ENCODE measurements around the gene PACSIN3.

DNA sequence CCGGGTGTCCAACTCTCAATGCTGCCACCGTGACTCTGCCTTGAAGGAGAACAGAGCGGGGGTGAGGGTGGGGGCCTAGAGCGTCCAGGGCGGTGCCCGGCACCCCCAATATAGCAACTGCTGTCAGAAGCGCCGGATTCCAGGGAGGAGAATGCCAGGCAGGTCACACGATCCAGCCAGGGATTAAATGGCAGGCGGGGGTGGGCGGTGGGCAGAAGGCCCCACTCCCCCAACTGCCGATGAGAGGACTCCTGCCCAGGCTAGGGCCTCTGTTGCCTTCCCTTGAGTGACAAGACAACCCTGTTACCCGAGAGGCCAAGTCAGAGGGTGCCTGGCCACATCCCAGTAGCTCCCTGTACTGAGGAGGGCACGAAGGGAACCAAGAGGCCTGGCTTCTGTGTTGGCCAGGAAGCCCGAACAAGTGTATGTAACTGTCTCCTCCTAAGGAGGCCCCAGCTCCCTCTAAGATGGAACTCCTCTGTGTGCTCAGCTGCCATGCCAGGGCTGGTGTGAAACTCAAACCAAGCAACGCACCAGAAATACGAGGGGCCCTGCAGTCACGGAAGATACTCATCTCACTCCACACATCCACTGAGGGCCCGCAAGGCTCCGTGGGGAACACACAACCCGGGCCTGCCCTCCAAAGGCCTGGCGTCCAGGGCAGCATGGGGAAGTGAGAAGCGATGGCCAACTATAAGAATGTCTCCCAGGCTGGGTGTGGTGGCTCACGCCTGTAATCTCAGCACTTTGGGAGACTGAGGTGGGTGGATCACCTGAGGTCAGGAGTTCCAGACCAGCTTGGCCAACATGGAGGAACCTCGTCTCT lies 3.0 kb downstream of the PACSIN3 start:
- TF ChIP-seq, protein P1, sequence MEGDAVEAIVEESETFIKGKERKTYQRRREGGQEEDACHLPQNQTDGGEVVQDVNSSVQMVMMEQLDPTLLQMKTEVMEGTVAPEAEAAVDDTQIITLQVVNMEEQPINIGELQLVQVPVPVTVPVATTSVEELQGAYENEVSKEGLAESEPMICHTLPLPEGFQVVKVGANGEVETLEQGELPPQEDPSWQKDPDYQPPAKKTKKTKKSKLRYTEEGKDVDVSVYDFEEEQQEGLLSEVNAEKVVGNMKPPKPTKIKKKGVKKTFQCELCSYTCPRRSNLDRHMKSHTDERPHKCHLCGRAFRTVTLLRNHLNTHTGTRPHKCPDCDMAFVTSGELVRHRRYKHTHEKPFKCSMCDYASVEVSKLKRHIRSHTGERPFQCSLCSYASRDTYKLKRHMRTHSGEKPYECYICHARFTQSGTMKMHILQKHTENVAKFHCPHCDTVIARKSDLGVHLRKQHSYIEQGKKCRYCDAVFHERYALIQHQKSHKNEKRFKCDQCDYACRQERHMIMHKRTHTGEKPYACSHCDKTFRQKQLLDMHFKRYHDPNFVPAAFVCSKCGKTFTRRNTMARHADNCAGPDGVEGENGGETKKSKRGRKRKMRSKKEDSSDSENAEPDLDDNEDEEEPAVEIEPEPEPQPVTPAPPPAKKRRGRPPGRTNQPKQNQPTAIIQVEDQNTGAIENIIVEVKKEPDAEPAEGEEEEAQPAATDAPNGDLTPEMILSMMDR (conservative IDR thresholded peaks at IDR 0.05): no peak
- no peak for TF ChIP-seq ZFX (IDR thresholded peaks at IDR 0.05)
